Endothelial cell of umbilical vein (primary cell): ENCODE results near the gene PDE6C. TPM values are rescaled to one million over a fixed set of nuclear protein-coding genes. Genes with fewer than 3 reads are reported as not detected.

Experiments
- BruUV-seq: library from RNA; stranded (reverse); fragments of 400-500 nt; replicated peaks from 2 replicates; lab custom pipeline; 2021; lab: Mats Ljungman, UMichigan
- CTCF ChIA-PET: fragments of 300-600, 350-600 bp; sonication (Branson Sonifier 250); formaldehyde crosslinking; loops from one replicate; lab custom pipeline; 2021; ENCODE audit warnings: antibody characterized with exemption, inconsistent platforms; lab: Charles Lee
- POLR2A ChIA-PET: fragments of 300-600, 350-600 bp; sonication (Branson Sonifier 250); formaldehyde crosslinking; loops from one replicate; lab custom pipeline; 2021; ENCODE audit warnings: antibody characterized with exemption, inconsistent platforms; lab: Charles Lee
- DNase-seq: peaks from one replicate; pipeline ENCODE4 v3.0.0-alpha.2; 2011; ENCODE audit warnings: low read depth, low spot score
- FAIRE-seq: peaks from 2 replicates; lab custom pipeline; 2011; peaks lifted over from hg19 to GRCh38; lab: Jason Lieb, UNC
- H2AFZ ChIP-seq: 2 replicates; pipeline ENCODE4 v1.6.0; 2012; ENCODE audit warnings: low read depth, low read length, control low read depth, inconsistent platforms
- H3K27ac ChIP-seq: 2 replicates; pipeline ENCODE4 v1.5.1; 2011; ENCODE audit warnings: low read depth, mild to moderate bottlenecking, control low read depth, low read length, moderate library complexity; ENCODE audit not compliant: insufficient read depth
- H3K27me3 ChIP-seq, 2 experiments: 2 replicates each; pipeline versions ENCODE4 v1.6.0 to v1.6.1; 2011; ENCODE audit warnings: low read length in 2 of 2, mixed read lengths in 1 of 2; ENCODE audit not compliant: control insufficient read depth in 2 of 2, insufficient read depth in 2 of 2
- H3K36me3 ChIP-seq, 2 experiments: 2 replicates in 1 of 2; 3 replicates in 1 of 2; pipeline ENCODE4 v1.5.1; 2011; ENCODE audit warnings: low read length in 2 of 2, mild to moderate bottlenecking in 1 of 2, moderate library complexity in 1 of 2; ENCODE audit not compliant: control insufficient read depth in 2 of 2, insufficient read depth in 2 of 2; ENCODE audit errors: extremely low read depth in 1 of 2
- H3K4me1 ChIP-seq: 3 replicates; pipeline ENCODE4 v1.5.1; 2011; ENCODE audit warnings: mild to moderate bottlenecking, low read length; ENCODE audit not compliant: control insufficient read depth, insufficient read depth; ENCODE audit errors: extremely low read depth
- H3K4me2 ChIP-seq: 2 replicates; pipeline ENCODE4 v1.6.1; 2011; ENCODE audit warnings: low read length, control low read depth, mixed read lengths; ENCODE audit not compliant: insufficient read depth
- H3K4me3 ChIP-seq, 3 experiments: fragments of 200-600 bp in 1 of 3; sonication (generic), shearing (Covaris generic) in 1 of 3; replicated peaks in 1 of 3; 2 replicates each; pipeline ENCODE4 v1.5.1; 2011 to 2016; ENCODE audit warnings: control low read depth in 3 of 3, low read length in 3 of 3, mild to moderate bottlenecking in 2 of 3, inconsistent platforms in 1 of 3, low read depth in 1 of 3, moderate library complexity in 1 of 3; ENCODE audit not compliant: insufficient read depth in 1 of 3
- H3K79me2 ChIP-seq: 2 replicates; pipeline ENCODE4 v1.6.0; 2012; ENCODE audit warnings: low read length, inconsistent platforms; ENCODE audit not compliant: control insufficient read depth, insufficient read depth
- H3K9ac ChIP-seq: replicated peaks from 2 replicates; pipeline ENCODE3; 2011; ENCODE audit warnings: low read length, control low read depth; ENCODE audit not compliant: insufficient read depth; ENCODE audit errors: extremely low read depth
- H3K9me1 ChIP-seq: replicated peaks from 3 replicates; pipeline ENCODE4 v1.6.0; 2011; ENCODE audit warnings: mild to moderate bottlenecking, low read length; ENCODE audit not compliant: control insufficient read depth, insufficient read depth; ENCODE audit errors: extremely low read depth
- H3K9me3 ChIP-seq: replicated peaks from 2 replicates; pipeline ENCODE4 v1.5.1; 2012; ENCODE audit warnings: low read length, inconsistent platforms; ENCODE audit not compliant: control insufficient read depth, insufficient read depth
- H4K20me1 ChIP-seq: replicated peaks from 2 replicates; pipeline ENCODE3; 2011; ENCODE audit warnings: mild to moderate bottlenecking, low read length; ENCODE audit not compliant: control insufficient read depth, insufficient read depth; ENCODE audit errors: extremely low read depth
- CTCF ChIP-seq, 2 donors: IDR thresholded peaks; 1 replicate in 1 of 2; 2 replicates in 1 of 2; pipeline ENCODE4 v1.5.1; 2011; ENCODE audit warnings: low read length in 2 of 2, mild to moderate bottlenecking in 2 of 2, moderate library complexity in 2 of 2, control low read depth in 1 of 2, inconsistent platforms in 1 of 2, low read depth in 1 of 2; ENCODE audit not compliant: insufficient read depth in 1 of 2; ENCODE audit errors: extremely low read depth in 1 of 2
- EZH2 ChIP-seq: IDR thresholded peaks from 2 replicates; pipeline ENCODE4 v1.6.1; 2012; ENCODE audit warnings: borderline replicate concordance, low read depth, mild to moderate bottlenecking, moderate library complexity, low read length, inconsistent platforms; ENCODE audit not compliant: severe bottlenecking
- FOS ChIP-seq: IDR thresholded peaks from 2 replicates; pipeline ENCODE4 v1.6.1; 2011; ENCODE audit warnings: mild to moderate bottlenecking, low read length, moderate library complexity, borderline replicate concordance; ENCODE audit not compliant: insufficient read depth
- GATA2 ChIP-seq: IDR thresholded peaks from 2 replicates; pipeline ENCODE4 v1.7.0; 2011; ENCODE audit warnings: low read depth, mild to moderate bottlenecking, moderate library complexity, mixed read lengths, low read length; ENCODE audit not compliant: insufficient read length, insufficient read depth
- JUN ChIP-seq: IDR thresholded peaks from 2 replicates; pipeline ENCODE4 v1.6.1; 2011; ENCODE audit warnings: borderline replicate concordance, low read depth; ENCODE audit not compliant: insufficient read length, insufficient read depth
- MAX ChIP-seq: IDR thresholded peaks from 2 replicates; pipeline ENCODE4 v1.6.1; 2011; ENCODE audit not compliant: insufficient read depth, insufficient read length
- MYC ChIP-seq: IDR thresholded peaks from one replicate; pipeline ENCODE4 v1.6.1; 2011; ENCODE audit warnings: mild to moderate bottlenecking, low read depth, low read length
- POLR2A ChIP-seq: IDR thresholded peaks from 2 replicates; pipeline ENCODE4 v1.6.1; 2012; ENCODE audit warnings: low read depth, mild to moderate bottlenecking, control low read depth, low read length
- POLR2AphosphoS5 ChIP-seq: IDR thresholded peaks from 2 replicates; pipeline ENCODE4 v1.6.1; 2012; ENCODE audit warnings: low read depth, mild to moderate bottlenecking, control low read depth, low read length, moderate library complexity; ENCODE audit not compliant: insufficient read depth
- dilution Hi-C: fragments of 300-500 bp; cut with MboI; formaldehyde crosslinking; loops from one replicate; pipeline ENCODE4 v1.15.0; 2019; ENCODE audit warnings: low sequenced_read_pairs; ENCODE audit not compliant: extremely low pct_ligation_motif_present
- intact Hi-C: fragments of 100-400 bp; cut with micrococcal nuclease; formaldehyde crosslinking; loops from one replicate; pipeline ENCODE4 v1.10.0; 2022
- polyA plus RNA-seq, 4 experiments: library from polyadenylated mRNA; depleted of rRNA in 3 of 4; stranded (reverse) in 3 of 4; unstranded in 1 of 4; fragments of >200 nt; gene quantifications; 2 replicates each; pipeline versions ENCODE4 v1.2.1 to v1.2.3, GENCODE V29; 2011 to 2012; ENCODE audit warnings: missing spikeins in 1 of 4
- total RNA-seq: library from RNA; stranded (reverse); gene quantifications from 2 replicates; pipeline ENCODE4 v1.2.3, GENCODE V29; 2021

Gene PDE6C
- total and polyA plus RNA-seq, 2 donors (not counting 3 experiments of a cell fraction or from before 2014, with no cell fraction given) = not detected

DNA sequence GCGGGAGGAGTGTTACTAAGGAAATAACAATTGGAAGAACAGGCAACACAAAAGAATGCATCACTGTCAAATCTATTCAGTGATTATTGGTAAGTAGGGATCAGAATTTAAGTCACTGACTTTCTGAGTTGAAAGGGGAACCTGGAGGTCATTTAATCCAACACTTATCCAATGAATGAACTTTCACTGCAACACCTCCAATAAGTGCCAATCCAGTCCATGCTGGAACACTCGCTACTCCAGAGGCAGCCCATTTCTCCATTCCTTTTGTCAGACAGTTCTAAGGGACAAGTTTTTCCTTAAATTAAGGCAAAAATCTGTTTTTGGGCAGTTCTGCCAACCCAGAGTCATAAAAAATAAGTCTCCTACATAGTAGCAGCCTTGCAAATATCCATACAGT, 60.6 kb downstream of the PDE6C start:
- Histone ChIP-seq H3K9me1 (no peaks in the 10 kb centered on the region), H3K9me3 (no peaks in the 10 kb centered on the region), H3K4me2 (no peak overlapping the region), H3K79me2 (no peaks in the 10 kb centered on the region), H3K27ac (no peak overlapping the region), H3K36me3 (peaks cover 0 to 16% of the 10 kb centered on the region in 2 experiments), H4K20me1 (no peaks in the 10 kb centered on the region), H2AFZ (no peak overlapping the region), H3K27me3 (no peaks in the 10 kb centered on the region), H3K9ac (no peak overlapping the region), H3K4me3 (no peak overlapping the region), H3K4me1 (no peaks in the 10 kb centered on the region)
- DNase-seq (no peak), FAIRE-seq (no peak)
- POLR2A ChIA-PET = no interaction called here
- dilution Hi-C loops = no loop called here
- no TSS peak for BruUV-seq
- CTCF ChIA-PET = no interaction called here
- TF ChIP-seq CTCF (IDR thresholded peaks at IDR 0.05; ENCODE audit: extremely low read depth in 1 of 2, insufficient read depth in 1 of 2, low read depth in 1 of 2, low read length in 2 of 2) = no peak
- TF ChIP-seq MYC = no peak
- no peak for TF ChIP-seq EZH2
- TF ChIP-seq GATA2 = no peak
- TF ChIP-seq JUN = no peak
- no peak for TF ChIP-seq POLR2AphosphoS5
- TF ChIP-seq POLR2A = no peak
- no peak for TF ChIP-seq FOS
- TF ChIP-seq MAX = no peak
- intact Hi-C loops = no loop called here
